Colonic mucosa (tissue), 4 donors: Measurements from ENCODE around the gene MVK. TPM values are rescaled to one million over a fixed set of nuclear protein-coding genes. Genes with fewer than 3 reads are reported as not detected.

Experiments used
- DNase-seq: peaks from one replicate; pipeline ENCODE4 v3.0.0-alpha.2; 2020
- H3K27ac ChIP-seq: fragments of 200-600 bp; one replicate; pipeline ENCODE4 v1.8.0; 2021
- H3K27me3 ChIP-seq: fragments of 200-600 bp; one replicate; pipeline ENCODE4 v1.8.0; 2021
- H3K36me3 ChIP-seq: fragments of 200-600 bp; one replicate; pipeline ENCODE4 v1.8.0; 2021
- H3K4me1 ChIP-seq: fragments of 200-600 bp; one replicate; pipeline ENCODE4 v1.8.0; 2021; ENCODE audit warnings: mild to moderate bottlenecking
- H3K4me3 ChIP-seq: fragments of 200-600 bp; one replicate; pipeline ENCODE4 v1.8.0; 2021
- H3K9ac ChIP-seq, 2 donors: one replicate each; pipeline ENCODE4 v1.7.0; 2013; ENCODE audit warnings: control low read depth in 2 of 2, low read depth in 2 of 2, low read length in 2 of 2
- H3K9me3 ChIP-seq: fragments of 200-600 bp; one replicate; pipeline ENCODE4 v1.8.0; 2021
- intact Hi-C: fragments of 100-400 bp; cut with DNase I; formaldehyde crosslinking; loops from one replicate; pipeline ENCODE4 v1.14.1; 2022
- total RNA-seq, 2 donors: library from RNA; stranded (reverse); fragmentation: NEBNext Ultra II Directional in 1 of 2; extraction: Animal tissue kit (Norgen Biotek cat#: 25700) in 1 of 2; gene quantifications; one replicate each; pipeline ENCODE4 v1.2.1, GENCODE V29; 2021
- TF ChIP-seq, protein P1 (sequence below): fragments of 200-600 bp; IDR thresholded peaks from one replicate; pipeline ENCODE4 v1.8.0; 2022; ENCODE audit warnings: antibody characterized with exemption, mild to moderate bottlenecking
- donor health status: healthy.
- donor health status: DM: no; HTN: no; CAD: no.
- donor health status: DM: no; HTN: no; CAD: no.

The MVK gene
- total RNA-seq, 2 donors from 2014 or later: 29.6 to 38.9 TPM

DNA sequence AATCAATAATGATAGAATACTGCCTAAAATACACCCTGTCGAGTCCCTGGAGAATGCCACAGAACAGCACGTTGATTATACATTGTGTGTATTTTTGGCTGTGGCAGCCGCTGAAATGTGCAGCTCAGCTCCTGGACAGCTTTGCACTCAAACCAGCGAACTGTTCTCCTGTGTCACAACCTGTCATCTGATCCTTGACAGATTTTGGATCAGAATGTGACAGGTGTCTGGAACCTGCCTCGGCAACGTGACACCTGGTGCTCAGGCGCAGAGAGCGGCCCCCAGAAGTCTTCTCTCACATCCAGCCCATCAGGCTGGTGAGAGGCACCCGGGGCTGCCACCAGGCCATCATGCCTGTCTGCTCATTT lies 19.3 kb downstream of the MVK start:
- no peak for DNase-seq
- intact Hi-C loops: no loop called here
- H3K4me1 ChIP-seq: no peaks in the 10 kb centered on the region
- H3K9ac ChIP-seq: no peak overlapping the region
- TF ChIP-seq, protein P1, sequence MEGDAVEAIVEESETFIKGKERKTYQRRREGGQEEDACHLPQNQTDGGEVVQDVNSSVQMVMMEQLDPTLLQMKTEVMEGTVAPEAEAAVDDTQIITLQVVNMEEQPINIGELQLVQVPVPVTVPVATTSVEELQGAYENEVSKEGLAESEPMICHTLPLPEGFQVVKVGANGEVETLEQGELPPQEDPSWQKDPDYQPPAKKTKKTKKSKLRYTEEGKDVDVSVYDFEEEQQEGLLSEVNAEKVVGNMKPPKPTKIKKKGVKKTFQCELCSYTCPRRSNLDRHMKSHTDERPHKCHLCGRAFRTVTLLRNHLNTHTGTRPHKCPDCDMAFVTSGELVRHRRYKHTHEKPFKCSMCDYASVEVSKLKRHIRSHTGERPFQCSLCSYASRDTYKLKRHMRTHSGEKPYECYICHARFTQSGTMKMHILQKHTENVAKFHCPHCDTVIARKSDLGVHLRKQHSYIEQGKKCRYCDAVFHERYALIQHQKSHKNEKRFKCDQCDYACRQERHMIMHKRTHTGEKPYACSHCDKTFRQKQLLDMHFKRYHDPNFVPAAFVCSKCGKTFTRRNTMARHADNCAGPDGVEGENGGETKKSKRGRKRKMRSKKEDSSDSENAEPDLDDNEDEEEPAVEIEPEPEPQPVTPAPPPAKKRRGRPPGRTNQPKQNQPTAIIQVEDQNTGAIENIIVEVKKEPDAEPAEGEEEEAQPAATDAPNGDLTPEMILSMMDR: no peak
- H3K27me3 ChIP-seq: no peaks in the 10 kb centered on the region
- H3K36me3 ChIP-seq: no peaks in the 10 kb centered on the region
- H3K9me3 ChIP-seq: no peaks in the 10 kb centered on the region
- H3K27ac ChIP-seq: no peak overlapping the region
- no peak overlapping the region for H3K4me3 ChIP-seq

- no peaks in the 10 kb centered on the region for H3K27me3 ChIP-seq
- H3K4me3 ChIP-seq: no peak overlapping the region
- intact Hi-C loops: loop anchor here (5.0 kb wide), 1 partner anchor 72 kb away; no protein-coding TSS in a partner anchor
- no peak overlapping the region for H3K9ac ChIP-seq
- no peak for DNase-seq
- TF ChIP-seq, protein P1: no peak
- no peak overlapping the region for H3K27ac ChIP-seq
- H3K36me3 ChIP-seq: no peaks in the 10 kb centered on the region
- no peaks in the 10 kb centered on the region for H3K9me3 ChIP-seq
- no peaks in the 10 kb centered on the region for H3K4me1 ChIP-seq
Measured at GRCh38 chr12:109594556-109595317, 21.1 kb downstream of the MVK start.

DNA sequence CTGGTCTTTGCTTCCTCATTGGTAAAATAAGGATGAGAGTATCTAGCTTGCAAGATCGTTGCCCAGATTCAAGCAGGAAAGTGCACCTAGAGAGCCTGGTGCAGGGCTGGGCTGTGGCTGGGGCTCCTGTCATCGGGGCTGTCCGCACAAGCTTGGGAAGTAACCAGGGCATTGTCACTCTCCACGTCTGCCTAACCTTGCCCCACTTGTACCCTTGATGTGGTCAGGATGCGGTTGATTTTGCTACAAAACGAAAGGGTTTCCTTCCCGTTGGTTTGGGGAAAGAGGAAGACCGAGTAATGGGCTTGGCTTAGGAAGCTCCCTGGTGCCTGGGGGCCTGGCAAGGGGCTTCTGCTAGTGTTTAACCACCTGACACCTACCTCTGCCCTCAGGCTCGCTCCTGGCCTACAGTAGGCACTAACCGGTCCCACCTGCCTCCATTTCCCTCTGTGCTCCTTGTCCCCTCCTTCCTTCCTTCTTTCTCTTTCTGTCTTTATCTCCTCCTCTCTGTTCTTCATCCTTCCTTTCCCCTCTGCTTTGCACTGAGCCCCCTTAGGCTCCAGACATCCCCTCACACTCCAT lies 21.8 kb downstream of the MVK start:
- no peak for DNase-seq
- TF ChIP-seq, protein P1: no peak
- intact Hi-C loops: loop anchor here (5.0 kb wide), 1 partner anchor 73 kb away; no protein-coding TSS in a partner anchor
- H3K4me1 ChIP-seq: no peaks in the 10 kb centered on the region
- no peaks in the 10 kb centered on the region for H3K27me3 ChIP-seq
- H3K9me3 ChIP-seq: no peaks in the 10 kb centered on the region
- no peaks in the 10 kb centered on the region for H3K36me3 ChIP-seq
- H3K9ac ChIP-seq: no peak overlapping the region
- no peak overlapping the region for H3K4me3 ChIP-seq
- no peak overlapping the region for H3K27ac ChIP-seq

DNA sequence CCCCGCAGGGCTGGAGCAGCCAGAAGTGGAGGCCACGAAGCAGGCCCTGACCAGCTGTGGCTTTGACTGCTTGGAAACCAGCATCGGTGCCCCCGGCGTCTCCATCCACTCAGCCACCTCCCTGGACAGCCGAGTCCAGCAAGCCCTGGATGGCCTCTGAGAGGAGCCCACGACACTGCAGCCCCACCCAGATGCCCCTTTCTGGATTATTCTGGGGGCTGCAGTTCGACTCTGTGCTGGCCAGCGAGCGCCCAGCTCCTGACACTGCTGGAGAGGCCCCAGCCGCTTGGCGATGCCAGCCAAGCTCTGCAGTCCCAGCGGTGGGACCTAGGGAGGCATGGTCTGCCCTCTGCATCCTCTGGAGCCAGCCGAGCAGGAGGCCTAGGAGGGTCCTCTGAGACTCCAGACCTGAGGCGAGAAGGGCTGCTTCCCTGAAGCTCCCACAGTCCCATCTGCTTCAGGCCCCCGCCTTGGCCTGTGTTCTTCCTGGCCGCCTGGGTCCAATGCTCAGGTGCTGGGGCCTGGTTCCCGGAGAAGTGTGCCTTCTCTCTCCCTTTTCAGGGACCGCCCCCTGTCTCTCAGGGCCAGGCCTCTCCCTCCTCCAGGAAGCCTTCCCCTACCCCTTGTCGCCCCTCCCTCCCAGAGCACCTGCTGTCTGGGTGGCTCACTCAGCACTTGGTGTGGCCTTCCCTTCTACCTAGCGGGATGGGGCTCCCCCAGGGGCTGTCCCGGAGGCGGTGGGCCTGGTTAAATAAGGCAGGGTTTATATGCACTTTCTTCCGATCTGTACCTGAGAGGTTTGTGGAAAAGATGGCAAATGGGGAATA lies 23.0 kb downstream of the MVK start:
- intact Hi-C loops: loop anchor here (1.0 to 5.0 kb wide), 2 partner anchors 74 to 179 kb away; no protein-coding TSS in a partner anchor
- Histone ChIP-seq H3K27ac (no peak overlapping the region), H3K9me3 (no peaks in the 10 kb centered on the region), H3K36me3 (no peaks in the 10 kb centered on the region), H3K4me3 (no peak overlapping the region), H3K4me1 (no peaks in the 10 kb centered on the region), H3K9ac (no peak overlapping the region), H3K27me3 (no peaks in the 10 kb centered on the region)
- TF ChIP-seq, protein P1: no peak
- no peak for DNase-seq

GRCh38 chr12:109597414-109597794 lies 23.8 kb downstream of the MVK start:
- Histone ChIP-seq H3K27me3 (no peaks in the 10 kb centered on the region), H3K4me3 (no peak overlapping the region), H3K27ac (no peak overlapping the region), H3K4me1 (no peaks in the 10 kb centered on the region), H3K9ac (no peak overlapping the region), H3K9me3 (no peaks in the 10 kb centered on the region), H3K36me3 (no peaks in the 10 kb centered on the region)
- TF ChIP-seq, protein P1: no peak
- intact Hi-C loops: loop anchor here (1.0 to 5.0 kb wide), 2 partner anchors 75 to 178 kb away; no protein-coding TSS in a partner anchor
- no peak for DNase-seq
